ENCODE results near the gene CDH15.

GRCh38 chr16:89161763-89162713, 9.5 kb upstream of the CDH15 start:
- no peak for TF ChIP-seq CTCF (IDR thresholded peaks at IDR 0.05; ENCODE audit: borderline replicate concordance, extremely low read depth, low read length, poor library complexity, severe bottlenecking)
- TF ChIP-seq EZH2 (IDR thresholded peaks at IDR 0.05; ENCODE audit: borderline replicate concordance, low read depth, low read length, severe bottlenecking), result no peak
